ENCODE data around the gene LOC101059915.
"Not testable (repeated sequence)": the region's sequence is repeated elsewhere in the genome, so short reads cannot be mapped to it uniquely, and the experiment has no call there.

LOC101059915 gene

GRCh38 chrX:71644406-71644805 lies 22.9 kb upstream of the LOC101059915 start:
- not testable (repeated sequence) for DNase-seq

DNA sequence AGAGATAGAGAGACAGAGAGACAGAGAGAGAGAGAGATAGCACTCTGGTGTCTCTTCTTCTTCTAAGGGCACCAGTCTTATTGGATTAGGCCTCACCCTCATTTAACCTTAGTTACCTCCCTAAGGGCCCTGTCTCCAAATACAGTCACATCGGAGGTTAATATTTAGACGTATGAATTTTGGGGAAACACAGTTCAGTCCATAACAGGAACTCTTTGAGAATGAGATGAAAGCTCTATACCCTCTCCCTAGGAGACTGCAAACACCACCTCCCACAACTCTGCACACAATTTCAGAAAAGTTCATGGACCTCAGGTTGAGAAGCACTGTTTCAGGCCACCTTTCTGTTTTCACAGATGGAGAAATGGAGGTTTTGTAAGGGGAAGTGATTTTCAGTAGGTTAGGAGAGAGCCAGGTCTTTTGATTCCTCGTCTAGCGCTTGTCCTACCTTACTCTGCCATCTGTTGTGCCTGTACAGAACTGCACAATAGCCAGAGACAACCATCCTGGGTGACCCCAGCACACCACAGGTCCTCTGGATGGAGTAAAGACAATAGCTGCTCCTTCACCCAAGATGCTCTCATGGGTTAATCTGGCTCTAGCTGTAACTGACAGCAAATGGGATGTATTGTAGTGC lies 16.9 kb upstream of the LOC101059915 start:
- DNase-seq = no peak

- DNase-seq = peak; percentile 20
Measured at GRCh38 chrX:71652405-71652804, 14.9 kb upstream of the LOC101059915 start.

- no peak for DNase-seq
Measured at GRCh38 chrX:71653344-71653743, 14.0 kb upstream of the LOC101059915 start.

- no peak for DNase-seq
Measured at GRCh38 chrX:71657267-71657666, 10.1 kb upstream of the LOC101059915 start.

DNA sequence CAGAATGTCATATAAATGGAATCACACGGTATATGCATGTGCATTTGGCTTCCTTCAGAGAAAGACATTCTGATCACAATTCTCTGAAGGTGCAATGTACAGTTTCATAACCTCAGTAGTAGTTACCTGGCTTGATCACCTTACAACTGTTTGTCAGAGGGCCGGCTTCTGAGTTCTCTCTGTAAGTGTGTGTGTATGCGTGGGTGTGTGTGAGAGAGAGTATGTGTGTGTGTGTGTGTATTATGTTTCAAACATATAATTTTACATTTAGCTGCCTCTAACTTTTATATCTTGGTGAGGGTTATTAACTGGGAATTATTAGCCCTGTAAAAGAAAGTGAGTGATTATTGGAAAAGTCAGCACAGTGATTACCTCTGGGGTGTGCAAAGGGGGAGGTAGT lies 8.0 kb upstream of the LOC101059915 start:
- no peak for DNase-seq

DNA sequence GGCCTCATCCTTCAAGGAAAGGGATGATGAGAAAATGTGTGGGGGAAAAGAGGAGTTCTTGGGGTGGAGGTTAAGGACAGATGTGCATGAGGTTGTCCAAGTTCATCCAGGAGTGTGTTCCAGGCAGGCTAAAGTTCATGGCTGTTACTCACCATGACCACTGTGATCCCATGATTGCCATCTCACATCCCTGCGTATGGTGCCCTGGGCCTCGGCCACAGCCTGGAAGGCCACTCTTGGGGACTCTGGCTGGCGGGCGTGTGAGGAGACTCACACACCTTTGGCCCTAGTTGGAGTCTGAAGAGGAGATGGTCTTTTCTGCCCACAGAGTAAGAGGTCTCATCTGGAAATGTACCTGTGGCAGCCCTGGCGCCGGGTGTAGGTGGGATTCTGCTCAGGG lies 7.4 kb upstream of the LOC101059915 start:
- DNase-seq = no peak

DNA sequence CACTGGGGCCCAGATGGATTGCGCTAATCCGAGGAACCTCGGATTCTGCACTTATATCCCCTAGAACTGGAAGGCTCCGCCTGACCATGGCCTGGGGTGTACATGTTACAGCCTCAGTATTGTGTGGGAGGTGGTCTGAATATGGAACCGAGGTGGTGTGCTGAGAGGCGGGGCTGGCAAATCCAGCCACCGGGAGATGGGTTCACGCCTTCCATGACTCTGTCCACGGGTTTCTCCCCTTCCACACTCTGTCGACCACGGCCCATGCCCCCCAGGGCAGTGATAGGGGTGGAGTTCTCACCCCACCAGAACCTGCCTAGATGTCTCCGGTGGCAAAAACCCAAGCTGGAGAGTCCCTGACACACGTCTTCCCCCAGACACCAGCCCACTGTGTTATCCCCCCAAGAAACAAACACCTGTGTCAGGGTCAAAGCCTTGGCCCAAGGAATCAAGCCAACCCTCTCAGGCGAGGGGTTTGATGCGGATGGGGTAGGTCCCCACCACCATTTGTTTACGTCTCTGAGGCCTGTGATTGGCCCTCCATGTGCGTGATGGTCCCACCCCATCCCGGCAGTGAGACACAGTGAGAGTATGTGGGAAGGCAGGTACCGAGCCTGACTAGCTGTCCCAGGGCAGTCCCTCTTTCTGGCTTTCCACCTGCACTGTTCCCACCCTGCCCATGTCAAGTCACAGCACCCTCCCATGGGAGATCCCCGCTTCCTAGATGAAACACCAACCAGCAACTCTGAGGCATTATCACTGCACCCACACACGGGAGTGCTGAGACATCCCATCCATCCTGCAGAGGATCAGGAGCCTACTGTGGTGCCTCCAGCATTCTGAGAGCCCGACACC lies 6.6 kb upstream of the LOC101059915 start:
- DNase-seq = no peak

- DNase-seq = no peak
Measured at GRCh38 chrX:71661919-71662318, 5.4 kb upstream of the LOC101059915 start.

DNA sequence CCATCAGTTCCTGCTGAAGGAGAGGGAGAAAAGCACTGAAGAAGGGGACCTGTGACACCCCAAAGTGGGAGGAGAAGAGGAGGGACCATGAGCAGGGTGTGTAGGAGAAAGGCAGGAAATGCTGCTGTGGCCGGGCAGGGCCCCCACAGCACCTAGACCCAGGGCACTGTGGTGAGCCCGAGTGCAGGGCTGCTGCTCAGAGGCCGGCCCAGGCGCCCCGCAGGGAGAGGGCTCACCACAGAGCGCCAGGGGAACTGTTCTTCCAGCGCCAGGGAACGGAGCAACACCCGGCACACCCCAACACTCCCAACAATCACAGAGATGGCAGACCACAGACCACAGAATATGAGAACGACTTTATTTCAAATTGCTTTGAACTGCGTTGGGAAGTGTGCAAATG lies 4.7 kb upstream of the LOC101059915 start:
- DNase-seq = not testable (repeated sequence)

DNA sequence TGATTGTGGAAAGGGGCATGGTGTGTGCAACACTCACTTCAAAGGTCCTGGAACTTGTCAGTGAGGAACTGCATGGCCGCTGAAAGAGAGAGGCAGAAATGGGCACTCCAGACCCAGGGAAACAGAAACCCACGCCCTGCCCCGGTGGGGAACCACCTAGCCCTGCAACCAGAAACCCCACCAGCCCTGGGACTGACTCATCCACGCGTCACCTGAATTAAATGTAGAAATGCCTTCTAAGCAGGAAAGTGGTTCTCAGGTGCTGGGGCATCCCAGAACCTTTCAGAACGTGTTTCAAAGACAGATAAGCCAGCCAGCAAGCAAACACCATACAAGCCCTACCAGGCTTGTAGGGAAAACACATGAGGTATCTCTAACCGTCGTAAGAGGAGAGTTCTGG lies 4.1 kb upstream of the LOC101059915 start:
- DNase-seq = not testable (repeated sequence)

DNA sequence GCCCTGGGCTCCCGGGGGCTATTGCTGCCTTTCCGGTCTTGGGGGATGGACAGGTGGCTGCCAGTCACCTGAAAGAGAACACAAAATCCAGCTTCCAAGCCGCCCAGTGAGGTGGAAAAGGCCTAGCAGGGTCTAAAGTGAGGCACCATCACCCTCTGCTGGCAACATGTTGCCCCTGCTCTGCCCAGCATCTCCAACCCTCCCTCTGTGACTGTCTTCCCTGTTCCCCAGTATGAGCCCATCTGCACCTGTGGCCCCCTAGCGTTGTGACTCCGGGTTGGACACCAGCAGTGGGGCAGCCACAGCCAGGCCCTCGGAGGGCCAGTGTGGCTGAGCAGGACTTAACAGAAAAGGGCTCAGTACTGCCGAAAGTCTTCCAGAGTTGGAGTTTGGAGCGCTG lies 3.1 kb upstream of the LOC101059915 start:
- DNase-seq = peak; percentile 5

DNA sequence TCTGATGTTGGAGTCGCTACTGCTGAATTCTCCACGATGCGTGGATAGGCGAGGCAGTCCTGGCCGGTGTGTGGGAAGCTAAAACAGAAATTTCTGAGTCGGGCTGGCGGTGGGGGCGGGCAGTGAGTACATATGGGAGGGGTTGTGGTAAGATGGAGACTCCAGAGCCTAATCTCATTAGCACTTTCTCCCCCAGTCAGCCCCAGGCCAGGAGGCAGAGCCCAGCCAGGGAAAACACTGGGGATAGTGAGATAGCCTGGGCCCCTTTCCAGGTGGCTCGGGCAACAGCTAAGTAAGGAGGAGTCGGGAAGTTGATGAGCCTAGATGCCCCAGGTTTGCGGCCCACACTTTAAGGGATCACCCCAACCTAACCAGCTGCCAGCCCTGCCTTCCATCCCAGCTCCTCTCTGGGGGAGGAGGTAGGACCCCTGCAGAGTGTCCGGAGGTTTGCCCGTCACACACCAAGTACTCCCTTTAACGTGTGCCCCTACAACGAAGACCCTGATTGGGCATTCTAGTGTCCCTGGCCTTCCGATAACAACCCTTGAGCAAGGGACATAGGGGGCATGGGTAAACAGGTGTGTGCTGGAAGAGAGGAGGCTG lies 2.4 kb upstream of the LOC101059915 start:
- DNase-seq = no peak

GRCh38 chrX:71665747-71666146 lies 1.6 kb upstream of the LOC101059915 start:
- no peak for DNase-seq

DNA sequence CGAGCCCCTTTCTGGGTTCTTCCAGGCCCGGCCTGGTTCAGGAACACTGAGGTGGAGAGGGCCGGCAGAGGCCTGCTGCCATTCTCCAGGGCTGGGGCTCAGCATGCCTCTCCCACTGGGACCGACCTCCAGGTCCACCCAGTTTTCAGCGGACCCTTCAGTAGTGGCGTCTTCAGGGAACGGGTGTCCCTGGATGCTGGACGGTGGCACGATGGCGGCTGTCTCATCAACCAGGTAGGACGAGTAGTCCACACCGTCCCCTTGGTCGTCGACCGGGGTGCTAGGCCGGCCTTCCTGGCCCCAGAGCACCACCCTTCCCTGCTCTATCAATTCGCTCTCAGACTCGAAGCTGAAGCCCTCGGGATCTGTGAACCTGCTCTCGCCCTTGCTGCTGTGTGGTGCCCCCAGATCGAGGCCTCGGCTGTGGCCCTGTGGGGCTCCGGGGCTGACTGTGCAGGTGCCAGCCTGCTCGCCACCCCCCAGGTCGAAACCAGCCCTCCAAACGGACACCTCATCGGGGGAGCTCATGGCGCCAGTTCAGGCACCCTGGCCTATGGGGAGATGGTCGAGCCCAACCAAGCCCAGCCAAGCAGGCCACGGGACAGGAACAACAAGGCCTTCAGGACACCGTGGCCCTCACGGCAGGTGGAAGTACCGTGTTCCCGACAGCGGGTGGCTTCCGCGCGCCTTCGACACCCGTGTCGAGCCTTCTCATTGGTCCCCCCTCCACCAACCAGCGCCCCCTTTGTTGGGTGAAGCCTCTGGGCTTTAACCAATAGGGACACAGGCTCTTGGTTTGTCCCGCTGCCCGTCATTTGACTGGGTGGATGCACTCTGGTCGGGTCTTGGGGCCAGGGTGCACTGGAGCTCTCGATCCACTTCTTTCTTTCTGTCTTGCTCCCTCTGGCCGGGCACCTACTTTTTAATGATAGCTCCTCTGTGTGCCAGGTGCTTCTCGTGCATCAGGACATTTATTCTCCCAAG lies 814 bp upstream of the LOC101059915 start:
- DNase-seq = no peak

DNA sequence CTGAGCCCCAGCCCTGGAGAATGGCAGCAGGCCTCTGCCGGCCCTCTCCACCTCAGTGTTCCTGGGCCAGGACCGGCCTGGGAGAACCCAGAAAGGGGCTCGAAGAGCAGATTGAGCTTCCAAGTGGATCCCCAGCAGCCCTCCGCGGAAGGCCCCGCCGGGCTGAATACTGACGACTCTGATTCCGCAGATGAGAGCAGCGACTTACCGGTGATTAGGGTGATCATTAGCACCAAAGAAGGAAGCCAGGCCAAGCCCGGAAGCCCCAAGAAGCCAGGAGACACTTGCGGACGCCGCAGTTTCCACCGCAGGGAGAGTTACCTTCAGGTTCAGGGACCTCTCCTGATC lies 876 bp downstream of the LOC101059915 start:
- DNase-seq = no peak

GRCh38 chrX:71669492-71669891 lies 2.1 kb downstream of the LOC101059915 start:
- no peak for DNase-seq

DNA sequence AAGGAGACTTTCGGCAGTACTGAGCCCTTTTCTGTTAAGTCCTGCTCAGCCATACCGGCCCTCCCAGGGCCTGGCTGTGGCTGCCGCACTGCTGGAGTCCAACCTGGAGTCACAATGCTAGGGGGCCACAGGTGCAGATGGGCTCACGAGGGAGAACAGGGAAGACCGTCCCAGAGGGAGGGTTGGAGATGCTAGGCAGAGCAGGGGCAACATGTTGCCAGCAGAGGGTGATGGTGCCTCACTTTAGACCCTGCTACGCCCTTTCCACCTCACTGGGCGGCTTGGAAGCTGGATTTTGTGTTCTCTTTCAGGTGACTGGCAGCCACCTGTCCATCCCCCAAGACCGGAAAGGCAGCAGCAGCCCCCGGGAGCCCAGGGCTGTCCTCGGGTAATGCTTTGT lies 2.6 kb downstream of the LOC101059915 start:
- peak; percentile 7 for DNase-seq

- DNase-seq = no peak
Measured at GRCh38 chrX:71671043-71671780, 3.9 kb downstream of the LOC101059915 start.

- DNase-seq = no peak
Measured at GRCh38 chrX:71671938-71672337, 4.6 kb downstream of the LOC101059915 start.

GRCh38 chrX:71675636-71676035 lies 8.3 kb downstream of the LOC101059915 start:
- not testable (repeated sequence) for DNase-seq

Data from NCI-H510A (cell line).